ENCODE data around the gene NQO2.
A peak's percentile ranks its signal among the peaks of the same experiment; 100 is the strongest.

The NQO2 gene, protein sequence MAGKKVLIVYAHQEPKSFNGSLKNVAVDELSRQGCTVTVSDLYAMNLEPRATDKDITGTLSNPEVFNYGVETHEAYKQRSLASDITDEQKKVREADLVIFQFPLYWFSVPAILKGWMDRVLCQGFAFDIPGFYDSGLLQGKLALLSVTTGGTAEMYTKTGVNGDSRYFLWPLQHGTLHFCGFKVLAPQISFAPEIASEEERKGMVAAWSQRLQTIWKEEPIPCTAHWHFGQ

GRCh38 chr6:2999618-3000557 lies at the start of gene NQO2:
Gene NQO2 (plus strand): TSS chr6:2999894. CDS start chr6:3006553, 6,659 bp downstream.
- peak; percentile 95 for DNase-seq

DNA sequence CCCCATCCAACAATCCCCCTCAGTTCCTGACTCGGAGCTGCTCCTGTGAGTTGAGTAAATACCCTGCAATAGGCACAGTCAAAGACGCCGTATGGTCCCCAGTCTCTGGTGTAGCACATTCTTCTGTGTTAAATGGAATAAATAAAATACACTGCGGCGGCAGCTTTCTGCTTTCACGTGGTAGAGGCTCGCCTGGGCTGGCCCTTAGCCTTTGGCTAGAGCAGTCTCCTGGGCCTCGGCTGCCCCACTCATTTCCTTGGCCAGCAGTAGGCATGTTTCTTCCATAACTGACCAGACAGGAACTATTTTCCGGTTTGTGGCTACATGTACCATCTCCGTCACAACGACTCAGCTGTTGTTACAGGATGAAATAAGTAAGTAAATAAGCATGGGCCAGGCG lies 49.0 kb upstream of the NQO2 start:
- no peak for DNase-seq

DNA sequence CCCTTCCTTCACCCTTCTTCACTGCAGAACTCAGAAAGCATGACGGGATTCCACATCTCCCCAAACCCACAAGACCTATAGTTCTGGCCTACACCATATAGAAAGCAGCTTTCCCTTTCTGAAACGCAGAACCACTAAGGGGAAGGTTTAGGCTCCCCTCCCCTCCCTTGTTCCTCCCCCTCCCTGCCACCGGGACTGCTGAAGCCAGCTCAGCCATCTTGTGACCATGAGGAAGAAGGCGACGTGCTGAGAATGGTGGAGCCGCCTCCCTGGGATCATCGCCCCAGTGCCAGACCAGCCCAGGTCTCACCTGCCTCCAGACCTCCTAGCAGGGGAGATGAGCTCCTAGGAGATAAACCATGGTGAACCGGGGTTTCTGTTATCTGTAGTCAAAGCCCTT lies 48.0 kb upstream of the NQO2 start:
- DNase-seq: no peak

DNA sequence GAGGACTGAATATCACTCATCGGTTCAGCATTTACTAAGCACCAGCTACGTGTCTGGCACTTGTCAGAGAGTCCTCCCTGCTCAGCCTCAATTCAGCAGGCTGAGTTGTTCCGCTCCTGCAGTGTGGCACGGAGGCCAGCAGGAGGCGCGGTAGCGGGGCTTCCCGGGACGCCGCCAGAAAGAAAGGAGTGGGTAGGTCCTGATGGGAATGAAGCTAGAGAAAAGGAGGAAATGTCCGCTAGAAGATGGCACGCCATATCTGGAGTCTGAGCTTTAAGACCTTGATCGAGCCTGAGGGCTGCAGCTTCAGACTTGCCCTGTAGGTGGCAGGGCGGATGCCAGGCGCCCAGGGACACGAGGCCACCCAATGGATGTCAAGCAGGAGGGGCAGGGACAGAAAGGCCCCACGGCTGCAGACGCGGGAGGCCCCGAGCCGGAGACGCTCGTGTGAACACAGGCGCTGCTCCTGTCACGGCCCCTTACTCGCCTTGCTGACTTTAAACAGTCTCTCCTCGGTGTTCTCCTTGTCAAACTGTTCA lies 47.1 kb upstream of the NQO2 start:
- DNase-seq: peak; percentile 88

DNA sequence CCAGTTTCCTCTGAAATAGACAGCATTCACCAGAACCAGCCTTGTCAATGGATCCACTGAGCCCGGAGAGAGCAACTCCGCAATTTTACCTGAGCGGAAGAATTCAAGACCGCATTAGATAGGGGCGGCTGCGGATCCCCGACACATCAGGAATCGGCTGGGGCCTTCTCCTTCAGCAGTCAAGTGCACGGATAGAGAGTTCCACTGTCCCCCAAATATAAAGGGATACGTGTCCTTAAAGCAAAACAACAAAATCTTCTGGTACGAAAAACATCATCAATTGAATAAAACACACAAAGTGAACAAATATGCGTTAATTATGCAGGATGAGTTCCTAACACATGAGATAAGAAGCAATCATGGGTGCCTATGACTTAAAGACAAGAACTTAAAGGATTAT lies 46.6 kb upstream of the NQO2 start:
- DNase-seq: no peak

GRCh38 chr6:2956930-2957685 lies 42.6 kb upstream of the NQO2 start:
- DNase-seq: no peak

- no peak for DNase-seq
Observed at GRCh38 chr6:2957696-2958330, 41.9 kb upstream of the NQO2 start.

- DNase-seq: no peak
Observed at GRCh38 chr6:2958331-2958711, 41.4 kb upstream of the NQO2 start.

- no peak for DNase-seq
Observed at GRCh38 chr6:2958776-2959175, 40.9 kb upstream of the NQO2 start.

DNA sequence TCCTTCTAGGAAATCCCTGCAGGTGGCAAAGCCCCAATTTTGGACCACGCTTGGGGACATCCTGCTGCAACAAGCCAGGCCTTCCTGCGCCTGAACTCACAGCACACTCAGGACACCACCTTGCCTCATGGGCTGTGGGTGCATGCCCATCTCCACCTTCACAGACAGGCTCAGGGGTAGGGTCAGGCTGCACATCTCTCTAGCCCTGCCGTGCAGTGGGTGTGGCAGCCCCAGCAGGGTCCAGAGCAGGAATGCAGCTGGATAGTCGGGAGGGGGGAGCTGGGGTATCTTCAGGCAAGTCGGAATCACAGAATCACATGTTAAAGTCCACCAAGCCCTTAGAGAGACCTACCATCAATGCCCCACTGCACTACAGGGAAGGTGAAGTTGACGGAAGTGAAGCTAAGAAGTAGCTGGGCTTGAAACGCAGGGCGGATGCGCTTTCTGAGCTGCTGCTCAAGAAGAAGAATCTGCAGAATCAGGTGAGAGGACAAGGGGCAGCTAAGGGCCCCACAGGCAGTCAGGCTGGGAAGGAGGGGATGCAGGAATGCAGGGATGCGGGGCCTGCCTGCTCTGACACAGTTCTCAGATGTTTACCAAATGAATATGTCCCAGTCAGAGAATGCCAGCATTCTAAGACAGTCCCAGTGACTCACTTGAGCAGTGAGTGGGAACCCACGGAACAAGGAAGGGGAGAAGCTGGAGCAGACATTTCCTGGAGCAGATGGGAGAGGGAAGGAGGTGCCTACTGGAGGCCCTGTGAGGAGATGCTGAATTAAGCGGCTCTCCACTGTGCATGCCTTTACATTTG lies 39.6 kb upstream of the NQO2 start:
- no peak for DNase-seq

GRCh38 chr6:2960935-2961334 lies 38.8 kb upstream of the NQO2 start:
- DNase-seq: no peak

GRCh38 chr6:2961506-2961905 lies 38.2 kb upstream of the NQO2 start:
- DNase-seq: no peak

- no peak for DNase-seq
Observed at GRCh38 chr6:2962004-2962403, 37.7 kb upstream of the NQO2 start.

DNA sequence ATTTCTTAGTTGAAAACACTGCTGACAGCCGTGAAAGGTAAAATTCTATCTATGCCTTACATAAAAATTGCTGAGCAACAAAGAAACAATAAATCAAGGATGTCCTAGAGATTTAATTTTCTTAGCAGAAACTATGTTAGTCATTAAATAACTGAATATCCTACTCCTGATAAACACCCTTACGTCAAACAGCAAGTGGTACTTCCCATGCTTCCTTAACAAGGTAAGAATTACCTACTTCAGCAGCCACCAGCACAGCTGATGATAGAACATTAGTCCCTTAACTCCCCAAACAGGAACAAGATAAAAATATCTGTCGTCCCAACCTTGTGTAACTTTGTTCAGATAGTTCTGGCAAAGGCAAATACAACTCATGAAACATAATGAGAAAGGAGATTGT lies 37.1 kb upstream of the NQO2 start:
- DNase-seq: no peak

- DNase-seq: no peak
Observed at GRCh38 chr6:2963756-2964155, 35.9 kb upstream of the NQO2 start.

- no peak for DNase-seq
Observed at GRCh38 chr6:2964793-2965505, 34.7 kb upstream of the NQO2 start.

DNA sequence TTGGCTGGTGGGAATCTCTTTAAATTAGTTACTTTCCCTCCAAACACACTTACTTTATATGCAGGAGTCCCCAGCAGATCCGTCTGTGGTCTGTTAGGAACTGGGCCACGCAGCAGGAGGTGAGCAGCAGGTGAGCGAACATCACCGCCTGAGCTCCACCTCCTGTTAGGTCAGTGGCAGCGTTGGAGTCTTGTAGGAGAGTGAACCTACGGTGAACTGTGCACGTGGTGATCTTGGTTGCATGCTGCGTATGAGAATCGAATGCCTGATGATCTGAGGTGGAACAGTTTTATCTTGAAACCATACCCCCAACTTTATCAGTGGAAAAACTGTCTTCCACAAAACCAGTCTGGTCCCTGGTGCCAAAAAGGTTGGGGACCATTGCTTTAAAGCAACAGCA lies 33.3 kb upstream of the NQO2 start:
- no peak for DNase-seq

- no peak for DNase-seq
Observed at GRCh38 chr6:2967936-2968335, 31.8 kb upstream of the NQO2 start.

DNA sequence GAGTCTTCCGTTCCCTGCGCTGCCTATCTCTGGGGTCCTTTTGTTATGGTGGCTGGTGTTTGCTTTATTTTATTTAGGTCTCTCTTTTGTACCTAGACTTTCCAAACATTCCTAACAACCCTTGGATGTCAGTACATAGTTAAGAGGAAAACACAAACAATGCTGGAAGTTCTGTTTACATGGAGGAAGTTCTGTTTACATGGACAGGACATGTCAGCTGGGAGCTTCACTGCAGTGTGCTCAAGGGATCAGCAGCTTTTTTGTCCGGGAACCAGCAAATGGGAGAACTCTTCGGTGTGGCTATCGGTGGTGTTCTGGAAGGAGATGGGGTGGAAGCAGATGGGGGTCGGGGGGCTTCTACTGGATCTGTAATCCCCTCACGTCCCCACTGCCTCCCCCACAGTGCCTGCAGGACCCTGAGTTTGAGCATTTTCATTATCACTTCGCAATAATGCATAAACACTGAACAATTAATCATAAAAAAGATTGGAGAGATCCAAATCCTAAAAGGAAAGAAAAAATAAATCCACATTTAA lies 31.0 kb upstream of the NQO2 start:
- no peak for DNase-seq

DNA sequence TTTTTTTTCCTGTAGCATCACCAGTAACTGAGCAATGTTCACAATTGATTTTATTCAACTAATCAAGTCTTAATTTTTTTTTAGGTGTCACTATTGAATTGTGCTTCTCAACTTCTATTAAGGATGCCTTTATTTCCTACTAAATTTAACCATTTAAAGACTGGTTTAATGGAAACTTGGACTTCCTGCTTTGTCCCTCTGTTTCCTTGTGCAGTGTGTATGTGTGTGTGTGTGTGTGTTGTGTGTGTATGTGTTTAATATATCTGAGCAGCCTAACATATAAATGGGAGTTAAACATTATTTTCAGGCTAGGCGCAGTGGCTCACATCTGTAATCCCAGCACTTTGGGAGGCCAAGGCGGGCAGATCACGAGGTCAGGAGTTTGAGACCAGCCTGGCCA lies 30.1 kb upstream of the NQO2 start:
- DNase-seq: no peak
